Liver (tissue), 9 donors: ENCODE data around the gene MYL4. TPM values are rescaled to one million over a fixed set of nuclear protein-coding genes. Genes with fewer than 3 reads are reported as not detected.

Experiments
- DNase-seq: peaks from one replicate; pipeline ENCODE4 v3.0.0-alpha.2; 2017; ENCODE audit warnings: low spot score
- H3K27ac ChIP-seq, 2 donors: one replicate each; pipeline ENCODE4 v1.7.0; 2013; ENCODE audit warnings: inconsistent platforms in 2 of 2, low read length in 2 of 2, control low read depth in 1 of 2, low read depth in 1 of 2, mild to moderate bottlenecking in 1 of 2
- H3K27me3 ChIP-seq, 4 donors: one replicate each; pipeline versions ENCODE4 v1.6.1 to v1.7.0; 2013; ENCODE audit warnings: low read length in 3 of 4, inconsistent platforms in 1 of 4, mild to moderate bottlenecking in 1 of 4, moderate library complexity in 1 of 4; ENCODE audit not compliant: control insufficient read depth in 4 of 4, insufficient read depth in 4 of 4
- H3K36me3 ChIP-seq, 4 donors: one replicate each; pipeline versions ENCODE4 v1.6.1 to v1.7.0; 2013; ENCODE audit warnings: low read length in 3 of 4, mild to moderate bottlenecking in 3 of 4, low read depth in 1 of 4, moderate library complexity in 1 of 4; ENCODE audit not compliant: control insufficient read depth in 4 of 4, insufficient read depth in 3 of 4
- H3K4me1 ChIP-seq, 4 donors: one replicate each; pipeline versions ENCODE4 v1.6.1 to v1.7.0; 2013; ENCODE audit warnings: low read length in 3 of 4, mild to moderate bottlenecking in 3 of 4, moderate library complexity in 1 of 4; ENCODE audit not compliant: control insufficient read depth in 4 of 4, insufficient read depth in 4 of 4
- H3K4me3 ChIP-seq, 3 donors: one replicate each; pipeline versions ENCODE4 v1.6.1 to v1.7.0; 2013; ENCODE audit warnings: low read length in 3 of 3, control low read depth in 1 of 3, low read depth in 1 of 3, mild to moderate bottlenecking in 1 of 3
- H3K9ac ChIP-seq, 2 donors: one replicate each; pipeline ENCODE4 v1.7.0; 2013; ENCODE audit warnings: low read length in 2 of 2, mild to moderate bottlenecking in 2 of 2, moderate library complexity in 2 of 2, control low read depth in 1 of 2, low read depth in 1 of 2
- H3K9me3 ChIP-seq, 4 donors: one replicate each; pipeline versions ENCODE4 v1.6.1 to v1.7.0; 2013; ENCODE audit warnings: low read length in 3 of 4; ENCODE audit not compliant: control insufficient read depth in 4 of 4
- CTCF ChIP-seq: fragments of 150-350 bp; IDR thresholded peaks from 2 replicates; pipeline ENCODE4 v1.5.1; 2017; ENCODE audit warnings: improper control_type of control experiment, low read depth, low read length; ENCODE audit not compliant: missing input control
- EGR1 ChIP-seq, 2 donors: IDR thresholded peaks; 2 replicates each; pipeline ENCODE4 v1.6.1; 2016 to 2018; ENCODE audit warnings: antibody characterized with exemption in 2 of 2, low read depth in 2 of 2
- FOXA1 ChIP-seq: IDR thresholded peaks from 2 replicates; pipeline ENCODE4 v1.6.1; 2016; ENCODE audit warnings: antibody characterized with exemption
- FOXA2 ChIP-seq: IDR thresholded peaks from 2 replicates; pipeline ENCODE4 v1.6.1; 2016; ENCODE audit warnings: antibody characterized with exemption
- GABPA ChIP-seq, 2 donors: IDR thresholded peaks in 1 of 2; conservative IDR thresholded peaks in 1 of 2; 2 replicates each; pipeline ENCODE4 v1.6.1; 2016; ENCODE audit warnings: antibody characterized with exemption in 2 of 2, mild to moderate bottlenecking in 1 of 2, moderate library complexity in 1 of 2
- HNF4A ChIP-seq, 2 donors: conservative IDR thresholded peaks; 2 replicates each; pipeline ENCODE4 v1.6.1; 2016; ENCODE audit warnings: antibody characterized with exemption in 2 of 2, mild to moderate bottlenecking in 2 of 2
- HNF4G ChIP-seq: IDR thresholded peaks from 2 replicates; pipeline ENCODE4 v1.6.1; 2016; ENCODE audit warnings: antibody characterized with exemption
- JUND ChIP-seq, 2 donors: IDR thresholded peaks; 2 replicates each; pipeline ENCODE4 v1.6.1; 2016; ENCODE audit warnings: antibody characterized with exemption in 2 of 2
- MAX ChIP-seq: IDR thresholded peaks from 2 replicates; pipeline ENCODE4 v1.6.1; 2016; ENCODE audit warnings: antibody characterized with exemption
- NR2F2 ChIP-seq: IDR thresholded peaks from 2 replicates; pipeline ENCODE4 v1.6.1; 2016; ENCODE audit warnings: antibody characterized with exemption
- RAD21 ChIP-seq, 2 donors: IDR thresholded peaks; 2 replicates each; pipeline ENCODE4 v1.6.1; 2016; ENCODE audit warnings: antibody characterized with exemption in 2 of 2, mild to moderate bottlenecking in 2 of 2
- RXRA ChIP-seq, 2 donors: IDR thresholded peaks; 2 replicates each; pipeline ENCODE4 v1.6.1; 2017 to 2018; ENCODE audit warnings: antibody characterized with exemption in 2 of 2, mild to moderate bottlenecking in 1 of 2
- SP1 ChIP-seq: IDR thresholded peaks from 2 replicates; pipeline ENCODE4 v1.6.1; 2018; ENCODE audit warnings: antibody characterized with exemption, mild to moderate bottlenecking
- TAF1 ChIP-seq: conservative IDR thresholded peaks from 2 replicates; pipeline ENCODE4 v1.6.1; 2016; ENCODE audit warnings: antibody characterized with exemption, mild to moderate bottlenecking
- ZBTB33 ChIP-seq: IDR thresholded peaks from 2 replicates; pipeline ENCODE4 v1.6.1; 2016; ENCODE audit warnings: antibody characterized with exemption
- WGBS: extraction: QIAGEN DNeasy Blood & Tissue Kit; methylation state at CpG from one replicate; pipeline ENCODE4 v1.1.7; 2013; 5-methylcytosine and 5-hydroxymethylcytosine counted together
- polyA plus RNA-seq, 2 donors: library from polyadenylated mRNA; stranded (reverse) in 1 of 2; unstranded in 1 of 2; fragments of 200-250 nt in 1 of 2; fragments of >200 nt in 1 of 2; fragmentation: Nextera tagmentation in 1 of 2; extraction: Ambion mirVana in 1 of 2; gene quantifications; one replicate each; pipeline versions ENCODE4 v1.2.1 to v1.2.3, GENCODE V29; 2013 to 2015
- total RNA-seq, 2 donors: library from RNA; depleted of rRNA; stranded (reverse); fragments of >200 nt; gene quantifications; one replicate each; pipeline ENCODE4 v1.2.3, GENCODE V29; 2014
- TF ChIP-seq, protein P1 (sequence below): IDR thresholded peaks from 2 replicates; pipeline ENCODE4 v1.6.1; 2016; ENCODE audit warnings: antibody characterized with exemption
- TF ChIP-seq, protein P2 (sequence below): IDR thresholded peaks from 2 replicates; pipeline ENCODE4 v1.6.1; 2016; ENCODE audit warnings: antibody characterized with exemption, mild to moderate bottlenecking
- donor health status: healthy.
- donor health status: healthy.
- donor health status: healthy.
- donor health status: healthy.
- donor health status: healthy.

Gene MYL4
- total and polyA plus RNA-seq, 4 donors, result 0.19 to 215 (median 0.22) TPM; not detected in 1

GRCh38 chr17:47231334-47231733 lies 22.2 kb downstream of the MYL4 start:
- Histone ChIP-seq H3K9ac (peak overlapping the region in 1 of 2 donors; percentile 5), H3K27me3 (no peaks in the 10 kb centered on the region), H3K9me3 (no peaks in the 10 kb centered on the region), H3K27ac (peak overlapping the region; percentile 73 to 81), H3K4me1 (peaks cover 0 to 19% (median 11%) of the 10 kb centered on the region in 4 donors), H3K4me3 (peak overlapping the region in 2 of 3 donors; percentile 40 to 78), H3K36me3 (no peaks in the 10 kb centered on the region)
- 34% methylated on average over 3 of the region's 3 CpGs for WGBS
- DNase-seq, result no peak
- TF ChIP-seq NR2F2, result no peak
- TF ChIP-seq ZBTB33, result peak; percentile 25

- H3K27ac ChIP-seq, result no peak overlapping the region
- H3K36me3 ChIP-seq, result no peaks in the 10 kb centered on the region
- 95% methylated on average over 3 of the region's 3 CpGs for WGBS
- no peak for DNase-seq
- no peaks in the 10 kb centered on the region for H3K27me3 ChIP-seq
- no peak overlapping the region for H3K4me3 ChIP-seq
- H3K9me3 ChIP-seq, result no peaks in the 10 kb centered on the region
- peaks cover 0 to 19% (median 11%) of the 10 kb centered on the region in 4 donors for H3K4me1 ChIP-seq
- TF ChIP-seq NR2F2 (no peak), HNF4A (conservative IDR thresholded peaks at IDR 0.05) (no peak), FOXA2 (no peak), EGR1 (IDR thresholded peaks at IDR 0.05; ENCODE audit: low read depth in 2 of 2) (no peak), ZBTB33 (no peak), RAD21 (IDR thresholded peaks at IDR 0.05) (no peak), GABPA (IDR thresholded peaks at IDR 0.05 in 1 of 2, conservative IDR thresholded peaks at IDR 0.05 in 1 of 2) (no peak), SP1 (no peak), CTCF (no peak), JUND (IDR thresholded peaks at IDR 0.05) (no peak), HNF4G (no peak), RXRA (IDR thresholded peaks at IDR 0.05) (no peak), MAX (no peak), FOXA1 (no peak), TAF1 (no peak)
- TF ChIP-seq, protein P1, sequence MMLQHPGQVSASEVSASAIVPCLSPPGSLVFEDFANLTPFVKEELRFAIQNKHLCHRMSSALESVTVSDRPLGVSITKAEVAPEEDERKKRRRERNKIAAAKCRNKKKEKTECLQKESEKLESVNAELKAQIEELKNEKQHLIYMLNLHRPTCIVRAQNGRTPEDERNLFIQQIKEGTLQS, result no peak
- TF ChIP-seq, protein P2, sequence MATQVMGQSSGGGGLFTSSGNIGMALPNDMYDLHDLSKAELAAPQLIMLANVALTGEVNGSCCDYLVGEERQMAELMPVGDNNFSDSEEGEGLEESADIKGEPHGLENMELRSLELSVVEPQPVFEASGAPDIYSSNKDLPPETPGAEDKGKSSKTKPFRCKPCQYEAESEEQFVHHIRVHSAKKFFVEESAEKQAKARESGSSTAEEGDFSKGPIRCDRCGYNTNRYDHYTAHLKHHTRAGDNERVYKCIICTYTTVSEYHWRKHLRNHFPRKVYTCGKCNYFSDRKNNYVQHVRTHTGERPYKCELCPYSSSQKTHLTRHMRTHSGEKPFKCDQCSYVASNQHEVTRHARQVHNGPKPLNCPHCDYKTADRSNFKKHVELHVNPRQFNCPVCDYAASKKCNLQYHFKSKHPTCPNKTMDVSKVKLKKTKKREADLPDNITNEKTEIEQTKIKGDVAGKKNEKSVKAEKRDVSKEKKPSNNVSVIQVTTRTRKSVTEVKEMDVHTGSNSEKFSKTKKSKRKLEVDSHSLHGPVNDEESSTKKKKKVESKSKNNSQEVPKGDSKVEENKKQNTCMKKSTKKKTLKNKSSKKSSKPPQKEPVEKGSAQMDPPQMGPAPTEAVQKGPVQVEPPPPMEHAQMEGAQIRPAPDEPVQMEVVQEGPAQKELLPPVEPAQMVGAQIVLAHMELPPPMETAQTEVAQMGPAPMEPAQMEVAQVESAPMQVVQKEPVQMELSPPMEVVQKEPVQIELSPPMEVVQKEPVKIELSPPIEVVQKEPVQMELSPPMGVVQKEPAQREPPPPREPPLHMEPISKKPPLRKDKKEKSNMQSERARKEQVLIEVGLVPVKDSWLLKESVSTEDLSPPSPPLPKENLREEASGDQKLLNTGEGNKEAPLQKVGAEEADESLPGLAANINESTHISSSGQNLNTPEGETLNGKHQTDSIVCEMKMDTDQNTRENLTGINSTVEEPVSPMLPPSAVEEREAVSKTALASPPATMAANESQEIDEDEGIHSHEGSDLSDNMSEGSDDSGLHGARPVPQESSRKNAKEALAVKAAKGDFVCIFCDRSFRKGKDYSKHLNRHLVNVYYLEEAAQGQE, result no peak
- no peak overlapping the region for H3K9ac ChIP-seq
Measured at GRCh38 chr17:47231866-47232265, 22.7 kb downstream of the MYL4 start.
